HG02943 (cell line): ENCODE results near the gene IQSEC3.
"Not testable (repeated sequence)": the region's sequence is repeated elsewhere in the genome, so short reads cannot be mapped to it uniquely, and the experiment has no call there.

Experiments used
- ATAC-seq: cut with Tn5 transposase; IDR thresholded peaks from one replicate; pipeline ENCODE4 v1.9.1; 2021; ENCODE audit warnings: mild to moderate bottlenecking, low read depth, moderate library complexity; ENCODE audit not compliant: unreplicated experiment

The IQSEC3 gene

DNA sequence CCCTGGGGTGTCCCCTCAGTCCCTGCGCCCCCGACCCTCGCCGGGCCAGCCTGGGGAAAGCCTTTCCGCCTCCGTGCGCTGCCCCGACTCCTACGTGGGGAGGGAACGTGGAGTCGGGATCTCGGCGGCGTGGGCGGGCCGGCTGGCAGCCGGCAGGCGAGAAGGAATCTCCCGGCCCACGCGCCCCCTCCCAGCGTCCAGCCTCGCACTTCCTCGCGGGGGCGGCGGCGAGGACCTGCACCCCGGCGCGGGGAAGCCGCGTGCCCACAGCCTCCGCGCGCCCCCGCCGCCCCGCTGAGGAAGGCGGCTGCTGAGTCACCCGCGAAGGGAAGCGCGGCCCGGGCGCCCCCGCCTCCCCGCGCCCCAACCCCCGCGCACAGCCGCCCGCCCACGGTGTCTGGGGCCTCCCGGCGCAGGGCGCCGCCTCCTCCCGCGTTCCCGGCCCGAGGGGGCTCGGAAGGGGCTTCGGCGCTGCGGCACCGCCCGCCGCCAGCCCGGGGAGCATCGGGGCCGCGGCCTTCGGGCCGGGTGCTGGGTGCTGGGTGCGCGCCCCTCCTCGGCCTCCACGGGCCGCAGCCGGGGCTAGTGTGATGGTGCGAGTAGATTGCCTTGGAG, 11.3 kb downstream of the IQSEC3 start:
- ATAC-seq, result not testable (repeated sequence)

DNA sequence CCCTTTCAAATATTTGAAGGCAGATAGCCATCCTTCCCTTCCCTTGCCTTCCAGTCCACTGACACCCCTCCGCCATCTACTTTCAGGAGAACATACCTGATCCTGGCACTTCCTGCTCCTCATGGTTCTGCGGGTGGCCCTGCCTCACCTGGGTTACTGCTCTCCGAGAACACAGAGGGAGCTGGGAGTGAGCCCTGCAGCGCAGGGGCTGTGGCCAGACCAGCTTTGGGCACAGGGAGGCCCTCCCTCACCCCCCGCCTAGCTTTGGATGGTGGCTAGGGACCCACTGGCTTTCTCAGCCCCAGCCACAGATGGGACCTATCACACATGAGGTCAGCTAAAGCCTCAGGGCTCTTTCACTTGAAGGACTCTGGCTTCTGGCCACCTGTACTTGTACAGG, 12.4 kb downstream of the IQSEC3 start:
- ATAC-seq, result no peak

DNA sequence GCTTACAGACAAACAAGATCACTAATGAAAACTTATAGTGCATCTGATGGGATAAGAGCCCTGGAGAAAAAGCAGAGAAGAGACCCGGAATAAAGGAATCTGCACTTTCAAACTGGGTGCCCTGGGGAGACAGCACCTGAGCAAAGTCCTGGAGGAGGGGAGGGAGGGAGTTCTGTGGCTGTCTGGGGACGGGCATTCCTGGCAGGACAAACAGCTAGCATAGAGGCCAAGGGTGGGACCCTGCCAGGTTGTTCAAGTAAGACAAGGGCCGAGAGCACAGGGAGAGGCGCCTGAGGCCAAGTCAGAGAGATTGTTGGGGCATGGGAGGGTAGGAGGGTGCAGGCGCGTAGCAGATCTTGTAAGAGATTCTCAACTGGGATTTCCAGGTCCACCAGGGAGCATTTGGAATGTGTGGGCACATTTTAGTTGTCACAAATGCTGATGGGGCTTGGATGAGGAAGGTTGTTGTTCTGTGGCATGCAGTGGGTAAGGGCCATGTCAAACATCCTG, 14.2 kb downstream of the IQSEC3 start:
- no peak for ATAC-seq

DNA sequence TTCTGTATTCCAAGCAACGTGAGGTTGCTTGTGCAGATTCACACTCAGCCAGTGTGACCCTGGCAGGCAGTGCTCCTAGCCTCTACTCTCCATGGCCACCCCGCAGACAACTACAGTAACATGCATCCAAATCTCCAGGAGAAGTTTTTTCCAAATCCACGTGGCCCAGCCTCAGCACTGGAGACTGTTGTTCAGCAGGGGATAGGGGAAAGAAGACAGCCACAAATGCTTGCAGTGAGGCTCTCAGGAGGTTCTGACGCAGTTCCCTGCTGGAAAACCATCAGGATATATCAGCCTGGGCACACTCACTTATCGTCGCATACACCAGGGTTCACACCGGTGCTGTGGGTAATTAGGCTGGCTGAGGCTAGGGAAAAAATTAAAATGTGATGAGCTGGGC, 16.2 kb downstream of the IQSEC3 start:
- ATAC-seq, result no peak

DNA sequence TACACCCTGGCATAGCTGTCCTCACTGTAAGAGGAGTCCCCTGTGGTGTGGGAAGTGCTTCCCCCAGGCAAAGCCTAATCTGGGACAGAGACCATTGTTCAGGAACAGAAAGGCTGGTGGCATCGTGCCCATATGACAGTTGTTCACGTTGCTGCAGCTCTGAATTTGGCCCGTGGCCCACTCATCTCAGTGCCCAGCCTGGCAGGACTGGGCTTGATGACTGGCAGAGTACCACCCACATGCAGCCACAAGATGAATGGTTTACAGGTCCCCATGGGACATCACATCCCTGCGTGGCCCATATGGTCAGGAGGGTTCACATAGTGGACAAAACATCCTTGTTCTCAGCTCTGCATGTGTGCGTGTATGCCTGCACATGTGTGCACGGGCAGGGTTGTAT, 17.5 kb downstream of the IQSEC3 start:
- no peak for ATAC-seq

DNA sequence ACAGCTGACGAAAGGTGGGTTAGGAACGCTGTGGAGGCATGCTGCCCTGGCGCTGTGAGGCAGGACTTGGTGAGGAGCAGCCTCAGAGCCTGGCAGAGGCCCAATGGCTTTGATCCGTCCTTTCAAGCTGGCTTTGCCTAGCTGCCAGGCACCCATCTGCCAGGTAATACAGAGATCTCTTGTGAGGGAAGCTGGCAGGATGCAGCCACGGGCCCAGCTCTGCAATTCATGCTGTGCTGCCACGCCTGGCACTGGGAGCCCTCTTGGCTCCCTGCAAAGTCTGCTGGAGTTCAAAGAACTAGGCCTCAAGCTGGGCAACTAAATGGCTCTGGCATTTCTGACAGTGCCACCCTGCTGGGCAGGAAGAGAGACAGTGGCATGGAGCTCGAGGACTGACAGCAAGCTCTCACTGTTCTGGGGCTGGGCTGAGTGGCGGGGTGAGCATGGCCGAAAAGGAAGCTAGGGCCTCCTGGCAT, 18.7 kb downstream of the IQSEC3 start:
- no peak for ATAC-seq

DNA sequence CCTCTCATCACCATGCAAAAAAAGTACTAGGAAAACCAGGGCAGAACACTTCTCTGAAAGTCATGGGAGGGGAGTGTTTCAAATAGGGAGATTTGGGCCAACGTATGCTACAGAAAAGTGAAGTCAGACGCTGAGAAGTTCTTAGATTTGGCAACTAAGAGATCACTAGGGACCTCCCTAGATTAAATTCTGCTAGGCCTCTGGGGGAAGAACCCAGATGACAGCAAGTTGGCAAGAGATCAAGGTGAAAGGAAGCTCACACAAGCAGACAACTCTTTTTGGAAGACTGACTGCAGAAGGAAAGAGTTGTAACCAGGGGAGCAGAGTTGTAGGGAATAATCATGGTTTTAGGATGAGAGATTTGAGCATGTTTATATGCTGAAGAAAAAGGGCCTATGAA, 20.7 kb downstream of the IQSEC3 start:
- ATAC-seq, result no peak

DNA sequence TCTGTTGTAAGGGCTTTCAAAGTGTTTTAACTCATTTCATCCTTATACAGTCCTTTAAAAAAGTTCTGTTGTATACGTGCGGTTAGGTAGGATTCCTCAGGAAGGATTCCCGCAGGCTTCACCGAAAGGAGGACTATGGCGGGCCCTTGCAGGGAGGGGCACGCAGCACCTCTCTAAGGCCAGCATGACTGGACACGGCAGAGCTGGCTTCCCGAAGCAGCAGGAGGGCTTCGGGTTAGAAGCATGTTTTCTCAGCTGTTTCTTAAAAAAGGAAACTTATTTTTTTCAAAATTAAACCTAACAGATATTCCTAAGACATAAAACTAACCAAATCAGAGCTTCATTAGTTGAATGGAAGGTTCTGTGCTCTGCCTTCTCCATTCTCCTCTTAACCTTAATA, 21.3 kb downstream of the IQSEC3 start:
- no peak for ATAC-seq

DNA sequence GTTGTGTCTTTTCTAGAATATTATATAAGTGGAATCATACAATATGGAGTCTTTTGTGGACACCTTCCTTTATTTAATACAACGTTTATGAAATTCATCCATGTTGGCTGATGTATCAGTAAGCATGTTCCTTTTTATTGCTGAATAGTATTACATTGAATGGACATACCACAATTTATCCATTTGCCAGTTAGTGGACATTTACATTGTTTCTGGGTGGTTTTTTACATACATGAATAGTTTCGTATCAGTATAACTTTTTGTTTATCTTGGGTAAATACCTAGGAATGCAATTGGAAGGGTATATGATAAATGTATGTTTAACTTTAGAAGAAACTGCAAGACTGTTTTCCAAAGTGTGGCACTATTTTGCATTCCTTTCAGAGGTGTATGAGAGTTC, 23.1 kb downstream of the IQSEC3 start:
- no peak for ATAC-seq

DNA sequence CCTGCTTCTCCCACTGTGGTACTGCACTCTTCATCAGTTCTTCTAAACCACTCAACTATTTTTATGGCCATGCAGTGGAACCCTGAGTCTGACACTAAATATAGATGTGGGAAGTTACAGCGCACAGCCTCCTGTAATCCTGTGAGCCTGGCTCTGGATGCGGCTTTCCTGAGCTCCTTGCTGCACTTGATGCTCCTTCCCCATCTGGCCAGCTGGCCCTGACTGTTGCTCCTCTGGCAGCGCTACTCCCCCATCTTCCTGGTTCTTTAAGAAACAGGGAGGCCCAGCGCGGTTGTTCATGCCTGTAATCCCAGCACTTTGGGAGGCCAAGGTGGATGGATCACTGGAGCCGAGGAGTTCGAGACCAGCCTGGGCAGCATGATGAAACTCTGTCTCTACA, 24.6 kb downstream of the IQSEC3 start:
- no peak for ATAC-seq

DNA sequence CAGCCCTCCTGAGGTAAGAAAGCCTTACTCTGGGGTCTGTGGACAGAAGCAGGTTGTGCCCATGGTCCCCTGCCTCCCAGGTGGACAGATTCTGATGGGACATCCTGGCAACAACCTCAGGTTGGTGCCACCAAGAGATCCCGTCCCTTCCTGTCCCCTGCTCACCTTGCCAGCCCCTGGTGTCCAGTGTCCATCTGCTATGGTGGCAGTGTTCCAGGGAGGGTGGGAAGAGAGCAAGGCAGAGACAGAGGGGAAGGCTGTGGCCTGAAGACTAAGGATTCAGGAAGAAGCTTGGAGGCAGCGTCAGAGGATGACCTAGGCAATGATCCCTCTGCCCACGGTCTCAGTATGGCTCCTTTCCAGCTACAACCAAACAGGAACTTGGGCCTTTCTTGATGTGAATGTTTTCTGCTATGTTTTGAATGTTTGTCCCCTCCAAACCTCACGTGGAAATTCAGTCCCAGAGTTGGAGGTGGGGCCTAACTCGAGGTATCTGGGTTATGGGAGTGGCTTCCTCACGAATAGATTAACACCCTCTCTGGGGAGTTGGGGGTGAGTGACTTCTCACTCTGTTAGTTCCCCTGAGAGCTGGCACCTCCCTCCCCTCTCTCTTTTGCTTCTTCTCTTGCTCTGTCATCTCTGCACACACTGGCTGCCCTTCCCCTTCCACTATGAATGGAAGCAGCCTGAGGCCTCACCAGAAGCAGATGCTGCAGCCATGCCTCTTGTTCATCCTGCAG, 26.9 kb downstream of the IQSEC3 start:
- no peak for ATAC-seq

DNA sequence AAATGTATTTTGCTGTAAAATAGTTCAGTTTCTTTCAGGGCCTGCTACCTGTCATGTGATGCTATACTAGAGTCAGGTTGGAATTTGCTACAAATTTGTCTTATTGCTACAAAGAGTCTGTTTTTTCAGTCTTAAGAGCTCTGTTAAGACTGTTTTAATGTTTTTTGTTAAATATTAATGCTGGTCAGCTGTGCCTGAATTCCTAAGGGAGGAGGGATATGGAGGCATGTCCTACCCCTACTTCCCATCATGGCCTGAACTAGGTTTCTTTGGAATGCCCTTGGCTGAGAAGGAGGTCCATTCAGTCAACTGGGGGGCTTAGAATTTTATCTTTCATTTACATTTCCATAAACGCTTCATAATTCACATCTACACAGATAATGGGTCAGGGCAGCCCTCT, 30.0 kb downstream of the IQSEC3 start:
- ATAC-seq, result no peak

DNA sequence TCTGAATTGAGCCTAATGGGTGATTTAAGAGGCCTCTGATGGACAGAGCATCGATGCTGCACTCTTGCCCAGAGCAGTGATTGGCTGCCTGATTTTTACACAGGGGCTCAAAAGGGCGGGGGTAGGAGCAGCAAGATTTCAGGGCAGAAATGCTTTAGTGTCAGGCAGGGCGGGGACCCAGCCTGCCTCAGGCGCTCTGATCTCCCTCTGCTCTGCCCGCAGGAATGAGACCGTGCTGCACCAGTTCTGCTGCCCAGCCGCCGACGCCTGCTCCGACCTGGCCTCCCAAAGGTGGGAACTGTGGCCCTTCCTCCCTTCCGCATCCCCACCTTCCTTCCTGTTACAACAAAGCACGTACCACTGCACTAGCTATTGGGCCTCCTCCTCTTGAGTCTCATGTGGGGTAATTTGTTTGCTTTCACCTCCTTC, 32.4 kb downstream of the IQSEC3 start:
- ATAC-seq, result no peak

DNA sequence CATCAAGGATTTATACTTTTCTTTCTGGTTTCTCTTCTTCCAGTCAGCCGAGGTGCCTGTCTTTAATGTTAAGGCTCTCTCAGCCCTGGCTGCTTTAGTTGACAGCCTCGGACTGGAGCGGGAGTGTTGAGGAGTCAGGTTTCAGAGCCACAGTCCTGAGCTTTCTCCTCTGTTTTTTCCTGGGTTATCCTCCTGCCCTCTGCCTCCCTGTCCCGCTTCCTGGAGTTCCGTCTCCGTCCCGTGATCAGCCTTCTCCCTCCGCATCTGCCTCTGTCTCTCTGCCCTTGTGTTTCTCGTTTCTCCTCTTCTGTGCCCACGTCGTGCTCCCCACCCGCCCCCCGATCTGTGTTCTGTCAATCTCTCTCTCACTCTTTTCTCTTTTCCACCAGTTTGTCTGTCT, 33.0 kb downstream of the IQSEC3 start:
- ATAC-seq, result no peak

DNA sequence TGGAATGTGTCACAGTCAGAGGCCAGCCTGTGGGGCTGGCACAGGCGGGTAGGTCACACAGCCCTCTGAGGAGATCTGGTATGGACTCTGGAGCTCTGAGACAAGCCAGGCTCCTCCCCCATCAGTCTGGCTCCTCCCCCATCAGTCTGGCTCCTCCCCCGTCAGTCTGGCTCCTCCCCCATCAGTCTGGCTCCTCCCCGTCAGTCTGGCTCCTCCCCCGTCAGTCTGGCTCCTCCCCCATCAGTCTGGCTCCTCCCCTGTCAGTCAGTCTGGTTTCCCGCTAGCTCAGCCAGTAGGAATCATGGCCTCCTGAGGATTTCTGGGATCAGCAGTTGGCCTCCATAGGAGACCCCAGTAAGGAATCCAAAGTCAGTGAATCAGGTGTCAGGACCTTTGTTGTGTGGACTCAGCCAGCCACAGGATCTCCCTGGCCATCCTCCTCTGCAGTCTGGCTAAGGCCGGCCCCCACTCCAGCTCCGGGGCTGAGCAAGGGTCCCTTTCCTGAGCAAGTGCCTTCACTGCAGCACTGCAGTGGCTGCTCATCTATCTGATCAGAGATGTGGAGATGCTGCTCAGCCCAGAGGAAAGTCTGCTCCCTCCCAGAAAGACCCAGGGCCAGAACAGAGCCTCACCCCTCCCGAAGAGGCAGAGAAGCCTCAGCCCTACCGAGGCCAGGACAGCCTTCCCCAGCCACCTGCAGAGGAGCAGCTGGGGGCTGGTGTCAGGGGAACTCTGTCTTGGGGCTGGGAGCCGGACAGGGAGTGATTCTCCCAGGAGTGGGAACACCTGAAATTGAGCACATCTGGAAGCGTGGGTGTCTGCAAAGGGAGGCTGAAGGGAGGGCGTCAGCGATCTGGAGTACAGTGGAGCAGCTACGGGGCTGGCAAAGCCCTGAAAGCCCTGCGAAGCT, 35.7 kb downstream of the IQSEC3 start:
- ATAC-seq, result no peak

DNA sequence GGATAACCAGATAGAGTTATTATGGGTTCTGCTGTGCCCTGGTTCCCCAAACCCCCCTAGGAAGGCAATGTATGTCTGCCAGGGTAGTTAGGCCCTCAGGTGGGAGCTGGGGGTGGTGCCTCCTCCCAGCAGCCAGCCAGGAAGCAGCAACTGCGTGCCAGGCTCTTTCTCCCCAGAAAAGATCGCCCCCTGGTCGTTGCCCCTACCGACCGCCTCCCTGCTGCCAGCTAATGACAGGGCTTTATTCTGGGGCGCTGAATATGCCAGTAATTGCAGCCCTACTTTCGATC, 36.3 kb downstream of the IQSEC3 start:
- no peak for ATAC-seq

DNA sequence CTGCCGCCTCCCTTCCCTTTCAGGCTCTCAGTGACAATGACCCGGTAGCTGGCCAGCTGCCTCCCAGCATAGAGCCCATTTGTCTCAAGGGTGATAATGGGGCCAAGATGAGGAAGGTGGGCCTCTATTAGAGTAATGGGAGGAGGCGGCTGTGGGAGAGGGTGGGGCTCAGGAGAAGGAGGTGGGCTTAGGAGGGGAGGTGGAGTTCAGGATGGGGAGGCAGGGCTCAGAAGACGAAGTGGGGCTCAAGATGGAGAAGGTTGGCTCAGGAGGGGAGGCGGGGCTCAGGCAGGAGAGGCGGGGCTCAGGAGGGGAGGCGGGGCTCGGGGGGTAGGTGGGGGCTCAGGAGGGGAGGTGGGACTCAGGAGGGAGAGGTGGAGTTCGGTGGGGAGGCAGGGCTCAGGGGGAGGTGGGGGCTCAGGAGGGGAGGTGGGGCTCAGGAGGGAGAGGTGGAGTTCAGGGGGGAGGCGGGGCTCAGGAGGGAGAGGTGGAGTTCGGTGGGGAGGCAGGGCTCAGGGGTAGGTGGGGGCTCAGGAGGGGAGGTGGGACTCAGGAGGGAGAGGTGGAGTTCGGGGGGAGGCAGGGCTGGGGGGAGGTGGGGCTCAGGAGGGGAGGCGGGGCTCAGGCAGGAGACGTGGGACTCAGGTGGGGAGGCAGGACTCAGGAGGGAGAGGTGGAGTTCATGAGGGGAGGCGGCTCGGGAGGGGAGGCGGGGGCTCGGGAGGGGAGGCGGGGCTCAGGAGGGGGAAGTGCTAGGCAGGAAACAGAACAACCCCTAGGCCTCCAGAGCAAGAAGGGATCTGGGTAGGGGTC, 36.8 kb downstream of the IQSEC3 start:
- ATAC-seq, result no peak

DNA sequence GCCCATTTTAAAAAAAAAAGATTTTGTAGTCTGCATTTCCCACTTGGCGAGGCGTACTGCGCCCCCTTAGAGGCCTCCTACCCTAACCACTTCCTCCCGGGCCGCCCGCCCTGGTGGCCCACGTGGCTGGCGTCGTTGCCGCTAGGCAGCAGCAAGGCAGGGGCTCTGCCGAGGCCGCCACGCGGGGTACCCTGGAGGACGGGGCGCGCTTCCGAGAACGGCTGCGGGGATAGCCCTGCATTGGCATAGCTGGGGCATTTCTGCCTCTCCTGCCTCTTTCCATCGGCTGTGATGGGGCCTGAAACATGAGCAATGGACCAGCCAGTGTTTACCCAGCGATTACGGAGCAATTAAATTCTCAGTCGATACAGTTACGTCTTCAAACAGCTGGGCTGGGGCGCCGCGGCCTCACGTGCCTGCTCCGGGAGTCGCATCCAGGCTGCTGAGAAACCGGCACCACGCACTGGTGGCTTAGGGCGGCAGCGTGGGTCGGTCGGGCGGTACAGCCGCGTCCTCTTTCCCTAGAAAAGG, 38.0 kb downstream of the IQSEC3 start:
- ATAC-seq, result no peak

DNA sequence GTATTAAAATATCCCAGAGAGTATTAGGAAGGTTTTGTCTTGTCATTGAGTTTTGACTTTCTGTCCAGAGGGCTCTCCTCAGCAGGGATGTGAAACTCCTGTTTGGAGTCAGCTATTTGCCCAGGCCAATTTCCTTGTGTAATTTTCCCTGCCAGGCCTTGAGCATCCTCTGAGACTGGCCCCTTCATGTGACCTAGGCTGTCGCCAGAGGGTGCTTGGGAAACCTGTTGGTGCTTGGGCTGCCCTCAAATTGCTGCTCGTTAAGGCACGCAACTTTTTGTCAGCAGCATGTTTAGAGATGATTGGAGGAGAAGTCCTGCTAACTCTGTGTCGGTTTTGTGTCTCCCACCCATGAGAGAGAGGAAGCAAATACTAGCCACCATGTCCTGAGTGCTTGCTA, 39.1 kb downstream of the IQSEC3 start:
- ATAC-seq, result peak; percentile 8

DNA sequence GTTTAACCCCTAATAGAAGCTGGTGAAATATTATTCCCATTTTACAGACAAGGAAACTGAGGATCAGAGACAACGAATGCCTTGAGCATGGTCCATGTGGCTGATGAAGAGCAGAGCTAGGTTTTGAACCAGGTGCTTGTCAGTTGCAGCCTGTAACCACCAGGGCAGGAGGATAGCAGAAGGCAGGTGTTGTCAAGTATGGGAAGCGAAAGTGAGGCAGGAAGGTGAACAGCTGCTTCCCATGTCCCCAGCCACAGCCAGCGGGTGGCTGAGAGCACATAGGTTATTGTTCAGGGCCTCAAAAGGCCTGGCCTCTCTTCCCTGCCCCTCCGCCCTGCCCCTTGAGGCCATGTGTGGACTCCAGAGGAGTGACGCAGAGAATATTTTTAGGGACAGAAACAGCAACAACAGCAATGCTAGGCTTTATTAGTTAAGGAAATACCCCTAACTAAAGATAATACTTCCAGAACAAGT, 39.6 kb downstream of the IQSEC3 start:
- ATAC-seq, result peak; percentile 84
